NCI-H345 (cell line): ENCODE measurements around the gene HS1BP3.

Source experiments
- DNase-seq: peaks from one replicate; lab custom pipeline; 2025; lab: John Stamatoyannopoulos, UW

Gene HS1BP3

GRCh38 chr2:20629581-20630171, 21.2 kb downstream of the HS1BP3 start:
- DNase-seq, result no peak

- DNase-seq, result no peak
These were observed 21.7 kb downstream of the HS1BP3 start for GRCh38 chr2:20629181-20629580.

GRCh38 chr2:20627712-20628380, 23.1 kb downstream of the HS1BP3 start:
- no peak for DNase-seq

GRCh38 chr2:20626698-20627513, 24.0 kb downstream of the HS1BP3 start:
- no peak for DNase-seq

- DNase-seq, result no peak
These were observed 24.6 kb downstream of the HS1BP3 start for GRCh38 chr2:20626392-20626697.

- DNase-seq, result no peak
These were observed 25.2 kb downstream of the HS1BP3 start for GRCh38 chr2:20625491-20626391.

GRCh38 chr2:20624884-20625485, 25.9 kb downstream of the HS1BP3 start:
- DNase-seq, result no peak

- no peak for DNase-seq
These were observed 26.6 kb downstream of the HS1BP3 start for GRCh38 chr2:20624156-20624883.

- DNase-seq, result no peak
These were observed 27.1 kb downstream of the HS1BP3 start for GRCh38 chr2:20623741-20624155.

GRCh38 chr2:20623241-20623640, 27.7 kb downstream of the HS1BP3 start:
- DNase-seq, result no peak

GRCh38 chr2:20622731-20623130, 28.2 kb downstream of the HS1BP3 start:
- DNase-seq, result no peak

- DNase-seq, result no peak
These were observed 28.6 kb downstream of the HS1BP3 start for GRCh38 chr2:20622296-20622686.

- no peak for DNase-seq
These were observed 29.3 kb downstream of the HS1BP3 start for GRCh38 chr2:20621366-20622295.

- no peak for DNase-seq
These were observed 30.1 kb downstream of the HS1BP3 start for GRCh38 chr2:20620696-20621365.

- DNase-seq, result no peak
These were observed 30.6 kb downstream of the HS1BP3 start for GRCh38 chr2:20620271-20620681.

- DNase-seq, result no peak
These were observed 31.3 kb downstream of the HS1BP3 start for GRCh38 chr2:20619624-20620024.

GRCh38 chr2:20618886-20619521, 31.9 kb downstream of the HS1BP3 start:
- DNase-seq, result no peak

GRCh38 chr2:20618468-20618885, 32.4 kb downstream of the HS1BP3 start:
- DNase-seq, result no peak

GRCh38 chr2:20617892-20618467, 32.9 kb downstream of the HS1BP3 start:
- peak; percentile 8 for DNase-seq
